SW480 (cell line): ENCODE measurements around the gene AGRN.
"Not testable (repeated sequence)": the region's sequence is repeated elsewhere in the genome, so short reads cannot be mapped to it uniquely, and the experiment has no call there.

Source experiments
- DNase-seq: peaks from one replicate; pipeline ENCODE4 v3.0.0-alpha.2; 2016; ENCODE audit warnings: low spot score

AGRN gene

GRCh38 chr1:1020000-1020404 lies at the start of gene AGRN:
Gene AGRN (plus strand): TSS chr1:1020120. CDS start chr1:1020173, 53 bp downstream.
- DNase-seq, result no peak

GRCh38 chr1:970242-970972 lies 49.5 kb upstream of the AGRN start:
- DNase-seq, result no peak

- DNase-seq, result no peak
These were observed 48.8 kb upstream of the AGRN start for GRCh38 chr1:970973-971730.

- DNase-seq, result no peak
These were observed 48.0 kb upstream of the AGRN start for GRCh38 chr1:971751-972506.

- no peak for DNase-seq
These were observed 47.0 kb upstream of the AGRN start for GRCh38 chr1:972726-973458.

- DNase-seq, result no peak
These were observed 46.2 kb upstream of the AGRN start for GRCh38 chr1:973459-974292.

- DNase-seq, result no peak
These were observed 45.7 kb upstream of the AGRN start for GRCh38 chr1:974293-974640.

- DNase-seq, result no peak
These were observed 45.1 kb upstream of the AGRN start for GRCh38 chr1:974687-975328.

- DNase-seq, result no peak
These were observed 44.6 kb upstream of the AGRN start for GRCh38 chr1:975365-975764.

- peak; percentile 80 for DNase-seq
These were observed 43.8 kb upstream of the AGRN start for GRCh38 chr1:975896-976683.

- DNase-seq, result not testable (repeated sequence)
These were observed 43.1 kb upstream of the AGRN start for GRCh38 chr1:976791-977190.

GRCh38 chr1:978069-978834 lies 41.7 kb upstream of the AGRN start:
- no peak for DNase-seq

- DNase-seq, result no peak
These were observed 40.8 kb upstream of the AGRN start for GRCh38 chr1:978835-979743.

GRCh38 chr1:979744-980072 lies 40.2 kb upstream of the AGRN start:
- DNase-seq, result no peak

GRCh38 chr1:980137-980571 lies 39.8 kb upstream of the AGRN start:
- DNase-seq, result no peak

- DNase-seq, result no peak
These were observed 39.1 kb upstream of the AGRN start for GRCh38 chr1:980602-981395.

- no peak for DNase-seq
These were observed 38.4 kb upstream of the AGRN start for GRCh38 chr1:981491-981954.
